Middle frontal gyrus (tissue), 1 donor: ENCODE results near the gene ABCE1.

ENCODE experiments used
- DNase-seq: peaks from one replicate; pipeline ENCODE4 v3.0.0-alpha.2; 2015; ENCODE audit warnings: low spot score; ENCODE audit errors: extremely low spot score

The ABCE1 gene

GRCh38 chr4:145097821-145098674, at the start of gene ABCE1, which contains the start of gene ANAPC10:
Gene ABCE1, plus strand, starts transcription at chr4:145098311. Its CDS starts 6,102 bp downstream, at chr4:145104413.
Gene ANAPC10, minus strand, starts transcription at chr4:145098196. Its CDS starts 2,097 bp downstream, at chr4:145096099.
- peak; percentile 94 for DNase-seq

- DNase-seq = no peak
Observed at GRCh38 chr4:145048817-145049216, 49.3 kb upstream of the ABCE1 start.

- DNase-seq = no peak
Observed at GRCh38 chr4:145049241-145049640, 48.9 kb upstream of the ABCE1 start.

GRCh38 chr4:145055533-145056257, 42.4 kb upstream of the ABCE1 start:
- DNase-seq = no peak

- DNase-seq = no peak
Observed at GRCh38 chr4:145056325-145057130, 41.6 kb upstream of the ABCE1 start.

- DNase-seq = no peak
Observed at GRCh38 chr4:145058256-145058655, 39.9 kb upstream of the ABCE1 start.

GRCh38 chr4:145061318-145061920, 36.7 kb upstream of the ABCE1 start:
- no peak for DNase-seq

GRCh38 chr4:145066063-145066501, 32.0 kb upstream of the ABCE1 start:
- DNase-seq = no peak

- no peak for DNase-seq
Observed at GRCh38 chr4:145069361-145069760, 28.8 kb upstream of the ABCE1 start.

- no peak for DNase-seq
Observed at GRCh38 chr4:145071560-145071959, 26.6 kb upstream of the ABCE1 start.

- DNase-seq = no peak
Observed at GRCh38 chr4:145075742-145076468, 22.2 kb upstream of the ABCE1 start.

GRCh38 chr4:145076469-145076855, 21.6 kb upstream of the ABCE1 start:
- no peak for DNase-seq

GRCh38 chr4:145081756-145082155, 16.4 kb upstream of the ABCE1 start:
- no peak for DNase-seq

GRCh38 chr4:145083891-145084605, 14.1 kb upstream of the ABCE1 start:
- no peak for DNase-seq

GRCh38 chr4:145090380-145090779, 7.7 kb upstream of the ABCE1 start:
- DNase-seq = no peak

GRCh38 chr4:145093638-145094037, 4.5 kb upstream of the ABCE1 start:
- DNase-seq = no peak

GRCh38 chr4:145097331-145097820, 735 bp upstream of the ABCE1 start:
- DNase-seq = no peak

GRCh38 chr4:145098675-145099037, 545 bp downstream of the ABCE1 start:
- no peak for DNase-seq

GRCh38 chr4:145099653-145100052, 1.5 kb downstream of the ABCE1 start:
- no peak for DNase-seq

GRCh38 chr4:145101091-145101490, 3.0 kb downstream of the ABCE1 start:
- DNase-seq = no peak
